ENCODE data around the gene PUM1. TPM values are rescaled to one million over a fixed set of nuclear protein-coding genes. Genes with fewer than 3 reads are reported as not detected.

PUM1 gene
- total RNA-seq, 1 donor from 2014 or later, result 185 TPM

DNA sequence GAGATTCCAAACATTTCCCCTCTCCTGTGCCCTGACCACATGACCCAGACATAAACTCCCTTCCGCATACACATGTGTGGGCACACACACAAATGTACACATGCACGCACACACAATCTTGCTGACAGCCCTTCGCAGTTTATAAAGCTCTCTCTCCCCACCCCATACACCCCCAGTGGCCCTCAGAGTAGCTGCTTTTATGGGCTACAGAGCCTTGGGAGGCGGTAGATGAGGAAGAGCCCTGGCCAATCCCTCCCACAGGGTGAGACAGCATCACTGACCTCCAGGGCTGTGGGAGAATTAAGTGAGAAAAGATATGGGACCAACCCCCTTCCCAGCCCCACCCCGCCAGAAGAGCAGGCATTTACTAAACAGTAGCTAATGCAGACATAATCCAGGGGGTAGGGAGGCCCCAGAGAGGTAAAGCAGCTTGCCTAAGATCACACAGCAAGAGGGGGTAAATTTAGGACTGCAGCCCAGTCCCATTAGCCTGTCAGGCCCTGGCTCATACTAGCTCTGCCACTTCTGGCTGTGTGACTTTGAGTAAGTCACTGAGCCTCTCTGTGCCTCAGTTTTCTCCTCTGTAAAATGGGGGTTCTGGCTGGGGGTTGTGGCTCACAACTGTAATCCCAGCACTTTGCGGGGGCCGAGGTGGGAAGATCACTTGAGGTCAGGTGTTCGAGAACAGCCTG, 162.0 kb downstream of the PUM1 start:
- no peak overlapping the region for H3K27ac Mint-ChIP-seq
- no peaks in the 10 kb centered on the region for H3K9me3 Mint-ChIP-seq
- H3K4me1 Mint-ChIP-seq (ENCODE audit: unreplicated experiment), result peaks cover 32% of the 10 kb centered on the region

DNA sequence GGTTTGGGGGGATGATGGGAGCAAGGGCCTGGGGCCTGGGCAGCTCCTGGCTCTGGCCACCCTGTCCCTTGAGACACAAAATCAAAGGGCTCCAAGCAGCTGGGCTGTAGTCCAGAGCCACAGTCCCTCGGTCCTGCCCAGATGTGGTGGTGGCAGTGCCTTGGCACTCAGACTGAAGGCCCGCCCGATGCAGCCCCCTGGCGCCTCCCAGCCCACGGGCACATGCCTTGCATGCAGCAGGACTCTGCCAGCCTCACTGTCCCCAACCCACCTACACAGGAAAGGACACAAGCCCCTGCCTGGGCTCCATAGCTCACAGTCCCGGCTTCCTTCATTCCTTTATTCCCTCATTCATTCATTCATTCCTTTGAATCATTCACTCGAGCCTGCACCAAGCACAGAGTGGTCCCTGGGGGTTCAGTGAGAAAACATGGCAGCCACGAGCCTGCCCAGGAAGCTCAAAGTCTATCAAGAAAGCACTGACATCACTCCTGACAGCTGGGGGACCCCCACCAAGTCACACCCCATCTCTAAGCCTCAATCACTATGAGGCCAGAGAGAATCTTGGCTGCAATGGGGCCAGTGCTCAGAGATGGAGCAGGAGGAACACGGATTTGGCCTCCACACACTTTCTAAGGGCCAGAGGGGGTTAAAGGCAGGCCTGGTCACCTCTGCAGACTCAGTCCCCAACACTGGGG, 162.8 kb downstream of the PUM1 start:
- TF ChIP-seq, protein P1, sequence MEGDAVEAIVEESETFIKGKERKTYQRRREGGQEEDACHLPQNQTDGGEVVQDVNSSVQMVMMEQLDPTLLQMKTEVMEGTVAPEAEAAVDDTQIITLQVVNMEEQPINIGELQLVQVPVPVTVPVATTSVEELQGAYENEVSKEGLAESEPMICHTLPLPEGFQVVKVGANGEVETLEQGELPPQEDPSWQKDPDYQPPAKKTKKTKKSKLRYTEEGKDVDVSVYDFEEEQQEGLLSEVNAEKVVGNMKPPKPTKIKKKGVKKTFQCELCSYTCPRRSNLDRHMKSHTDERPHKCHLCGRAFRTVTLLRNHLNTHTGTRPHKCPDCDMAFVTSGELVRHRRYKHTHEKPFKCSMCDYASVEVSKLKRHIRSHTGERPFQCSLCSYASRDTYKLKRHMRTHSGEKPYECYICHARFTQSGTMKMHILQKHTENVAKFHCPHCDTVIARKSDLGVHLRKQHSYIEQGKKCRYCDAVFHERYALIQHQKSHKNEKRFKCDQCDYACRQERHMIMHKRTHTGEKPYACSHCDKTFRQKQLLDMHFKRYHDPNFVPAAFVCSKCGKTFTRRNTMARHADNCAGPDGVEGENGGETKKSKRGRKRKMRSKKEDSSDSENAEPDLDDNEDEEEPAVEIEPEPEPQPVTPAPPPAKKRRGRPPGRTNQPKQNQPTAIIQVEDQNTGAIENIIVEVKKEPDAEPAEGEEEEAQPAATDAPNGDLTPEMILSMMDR (conservative IDR thresholded peaks at IDR 0.05), result no peak
- Mint-ChIP-seq H3K36me3 (no peaks in the 10 kb centered on the region), H3K27ac (no peak overlapping the region), H3K4me3 (no peak overlapping the region), H3K4me1 (ENCODE audit: unreplicated experiment) (peaks cover 32% of the 10 kb centered on the region), H3K9me3 (no peaks in the 10 kb centered on the region), H3K27me3 (peaks cover 7% of the 10 kb centered on the region)
- no peak for DNase-seq (ENCODE audit: extremely low spot score, unreplicated experiment)

More for the DNA sequence above, 162.0 kb downstream of the PUM1 start:
- no peaks in the 10 kb centered on the region for H3K36me3 Mint-ChIP-seq
- H3K4me3 Mint-ChIP-seq, result no peak overlapping the region
- TF ChIP-seq, protein P1 (conservative IDR thresholded peaks at IDR 0.05), result no peak
- no peak for DNase-seq (ENCODE audit: extremely low spot score, unreplicated experiment)
- peaks cover 7% of the 10 kb centered on the region for H3K27me3 Mint-ChIP-seq

DNA sequence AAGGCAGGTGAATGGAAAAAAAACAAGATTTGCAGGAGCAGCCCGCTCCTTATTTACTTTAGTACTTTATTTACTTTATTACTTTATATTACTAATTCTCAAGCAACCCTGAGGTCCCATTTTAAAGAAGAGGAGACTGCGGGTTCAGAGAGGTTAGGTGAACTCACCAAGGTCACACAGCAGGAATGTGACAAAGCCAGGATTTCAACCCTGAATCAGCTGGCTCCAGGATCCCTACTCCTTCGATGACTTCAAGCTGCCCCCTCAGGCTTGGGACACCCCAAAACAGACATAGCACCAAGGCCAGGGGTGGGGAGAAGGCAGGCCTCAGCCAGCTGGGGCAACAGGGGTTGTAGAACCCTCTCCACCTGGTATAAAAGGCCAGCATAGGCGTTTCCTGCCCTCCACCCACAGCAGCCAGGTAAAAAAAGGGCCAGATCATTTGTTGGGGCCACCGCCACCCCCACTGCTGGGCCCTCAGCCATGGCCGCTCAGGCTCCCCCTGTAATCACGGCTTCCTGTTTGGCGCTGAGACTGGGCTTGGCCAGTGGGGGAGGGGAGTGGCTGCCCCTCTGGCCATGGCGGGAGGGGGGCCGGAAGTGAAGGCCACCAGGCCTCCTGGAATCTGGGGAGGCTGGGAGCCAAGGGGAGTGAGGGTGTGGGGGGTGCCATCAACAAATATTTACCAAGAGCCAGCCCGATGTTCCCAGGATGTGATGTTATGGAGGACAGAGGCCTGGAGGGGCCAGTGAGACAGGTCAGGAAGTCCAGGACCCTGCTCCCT, 163.5 kb downstream of the PUM1 start:
- no peaks in the 10 kb centered on the region for H3K36me3 Mint-ChIP-seq
- H3K9me3 Mint-ChIP-seq, result no peaks in the 10 kb centered on the region
- no peak overlapping the region for H3K27ac Mint-ChIP-seq
- H3K4me1 Mint-ChIP-seq (ENCODE audit: unreplicated experiment), result peaks cover 27% of the 10 kb centered on the region
- H3K4me3 Mint-ChIP-seq, result no peak overlapping the region
- H3K27me3 Mint-ChIP-seq, result peaks cover 2% of the 10 kb centered on the region
- no peak for DNase-seq (ENCODE audit: extremely low spot score, unreplicated experiment)
- TF ChIP-seq, protein P1 (conservative IDR thresholded peaks at IDR 0.05), result no peak

DNA sequence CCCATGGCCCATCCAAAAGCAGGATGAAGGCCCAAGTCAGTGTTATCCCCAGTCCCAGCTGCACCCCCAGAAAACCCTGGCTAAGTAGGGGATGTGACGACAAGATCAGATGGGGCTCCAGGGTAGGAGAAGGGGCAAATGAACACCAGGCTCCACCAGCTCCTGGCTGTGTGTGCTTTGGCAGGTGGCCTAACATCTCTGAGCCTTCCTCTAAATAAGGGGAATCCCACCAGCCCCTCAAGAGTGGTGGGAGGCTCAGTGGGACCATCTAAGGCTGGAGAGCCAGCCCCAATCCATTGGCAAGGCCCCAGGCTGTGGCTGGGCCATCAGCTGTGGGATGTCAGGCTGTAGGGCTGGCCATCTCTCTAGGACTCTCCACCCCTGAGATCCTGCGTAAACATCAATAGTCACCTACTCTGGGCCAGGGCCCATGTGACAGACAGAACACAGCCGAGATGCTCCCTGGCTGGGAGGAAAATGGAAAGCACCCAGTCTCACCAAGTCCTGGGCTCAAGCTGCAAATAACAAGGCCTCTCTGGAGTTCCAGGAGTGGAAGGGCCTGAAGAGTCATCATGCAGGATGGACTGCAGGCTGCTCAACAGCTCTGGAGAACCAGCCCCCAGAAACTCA, 164.5 kb downstream of the PUM1 start:
- no peak overlapping the region for H3K4me3 Mint-ChIP-seq
- H3K27ac Mint-ChIP-seq, result no peak overlapping the region
- H3K9me3 Mint-ChIP-seq, result no peaks in the 10 kb centered on the region
- no peaks in the 10 kb centered on the region for H3K27me3 Mint-ChIP-seq
- TF ChIP-seq, protein P1 (conservative IDR thresholded peaks at IDR 0.05), result no peak
- peaks cover 28% of the 10 kb centered on the region for H3K4me1 Mint-ChIP-seq (ENCODE audit: unreplicated experiment)
- no peaks in the 10 kb centered on the region for H3K36me3 Mint-ChIP-seq
- DNase-seq (ENCODE audit: extremely low spot score, unreplicated experiment), result no peak

DNA sequence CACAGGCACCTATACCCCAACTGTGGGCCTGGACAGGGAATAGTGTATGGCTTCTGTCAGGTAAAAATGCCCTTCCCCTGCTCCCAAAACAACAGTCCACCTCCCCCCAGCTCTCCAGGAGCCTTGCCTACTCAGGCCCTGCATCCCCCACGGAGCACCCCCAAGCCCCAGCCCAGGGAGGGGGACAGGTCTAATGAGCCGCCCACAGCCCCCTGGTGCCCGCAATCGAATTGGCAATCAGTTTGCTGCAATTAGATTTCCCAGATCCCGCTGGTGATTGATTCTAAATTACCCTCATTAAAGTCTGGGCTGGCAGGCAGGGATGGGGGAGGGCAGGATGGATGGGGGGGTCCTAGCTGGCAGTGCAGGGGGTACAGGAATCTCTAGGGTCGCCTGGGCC, 165.0 kb downstream of the PUM1 start:
- H3K36me3 Mint-ChIP-seq, result no peaks in the 10 kb centered on the region
- DNase-seq (ENCODE audit: extremely low spot score, unreplicated experiment), result no peak
- H3K27ac Mint-ChIP-seq, result no peak overlapping the region
- no peaks in the 10 kb centered on the region for H3K9me3 Mint-ChIP-seq
- TF ChIP-seq, protein P1 (conservative IDR thresholded peaks at IDR 0.05), result no peak
- no peaks in the 10 kb centered on the region for H3K27me3 Mint-ChIP-seq
- H3K4me3 Mint-ChIP-seq, result no peak overlapping the region
- H3K4me1 Mint-ChIP-seq (ENCODE audit: unreplicated experiment), result peaks cover 26% of the 10 kb centered on the region
